ENCODE data around the gene AIRE.

GRCh38 chr21:44279354-44280260 is 6.1 kb upstream of the AIRE start:
- TF ChIP-seq ATF3 (IDR thresholded peaks at IDR 0.05): no peak
- TF ChIP-seq CTCF (IDR thresholded peaks at IDR 0.05; ENCODE audit: low read depth, low read length, missing input control): no peak
- no peak for TF ChIP-seq NR2F2 (IDR thresholded peaks at IDR 0.05)
